ENCODE data around the gene ZNF281. TPM values are rescaled to one million over a fixed set of nuclear protein-coding genes. Genes with fewer than 3 reads are reported as not detected.

Gene ZNF281
- total RNA-seq, 1 donor from 2014 or later: 18.2 TPM

- H3K4me3 ChIP-seq: no peak overlapping the region
- TF ChIP-seq CTCF (IDR thresholded peaks at IDR 0.05): no peak
- H3K27me3 ChIP-seq (ENCODE audit: low read depth): no peaks in the 10 kb centered on the region
- H3K4me1 ChIP-seq: peaks cover 5% of the 10 kb centered on the region
- H3K36me3 ChIP-seq: no peaks in the 10 kb centered on the region
- DNase-seq (no peak), ATAC-seq (no peak)
- no peaks in the 10 kb centered on the region for H3K9me3 ChIP-seq
- intact Hi-C loops (cut with DNase I): no loop called here
- H3K27ac ChIP-seq: no peak overlapping the region
These were observed 9.3 kb downstream of the ZNF281 start for GRCh38 chr1:200400556-200400955.

GRCh38 chr1:200399860-200400259 is 10.0 kb downstream of the ZNF281 start:
- Histone ChIP-seq H3K27me3 (ENCODE audit: low read depth) (no peaks in the 10 kb centered on the region), H3K27ac (no peak overlapping the region), H3K4me3 (no peak overlapping the region), H3K36me3 (no peaks in the 10 kb centered on the region), H3K4me1 (no peaks in the 10 kb centered on the region), H3K9me3 (no peaks in the 10 kb centered on the region)
- DNase-seq: no peak
- no peak for ATAC-seq
- TF ChIP-seq CTCF (IDR thresholded peaks at IDR 0.05): no peak
- intact Hi-C loops (cut with DNase I): no loop called here

- Histone ChIP-seq H3K27ac (no peak overlapping the region), H3K4me1 (no peaks in the 10 kb centered on the region), H3K36me3 (no peaks in the 10 kb centered on the region), H3K4me3 (no peak overlapping the region), H3K9me3 (no peaks in the 10 kb centered on the region), H3K27me3 (ENCODE audit: low read depth) (no peaks in the 10 kb centered on the region)
- no peak for DNase-seq
- no peak for ATAC-seq
- no peak for TF ChIP-seq CTCF (IDR thresholded peaks at IDR 0.05)
- intact Hi-C loops (cut with DNase I): no loop called here
These were observed 11.5 kb downstream of the ZNF281 start for GRCh38 chr1:200398373-200398772.

- Histone ChIP-seq H3K9me3 (no peaks in the 10 kb centered on the region), H3K4me3 (no peak overlapping the region), H3K27me3 (ENCODE audit: low read depth) (no peaks in the 10 kb centered on the region), H3K36me3 (no peaks in the 10 kb centered on the region), H3K4me1 (no peaks in the 10 kb centered on the region), H3K27ac (no peak overlapping the region)
- intact Hi-C loops (cut with DNase I): no loop called here
- ATAC-seq (no peak), DNase-seq (no peak)
- TF ChIP-seq CTCF (IDR thresholded peaks at IDR 0.05): no peak
These were observed 17.1 kb downstream of the ZNF281 start for GRCh38 chr1:200392625-200393185.

GRCh38 chr1:200391747-200392146 is 18.1 kb downstream of the ZNF281 start:
- H3K4me3 ChIP-seq: no peak overlapping the region
- no peak for TF ChIP-seq CTCF (IDR thresholded peaks at IDR 0.05)
- DNase-seq (no peak), ATAC-seq (no peak)
- intact Hi-C loops (cut with DNase I): no loop called here
- H3K27ac ChIP-seq: no peak overlapping the region
- no peaks in the 10 kb centered on the region for H3K27me3 ChIP-seq (ENCODE audit: low read depth)
- H3K36me3 ChIP-seq: no peaks in the 10 kb centered on the region
- H3K4me1 ChIP-seq: no peaks in the 10 kb centered on the region
- H3K9me3 ChIP-seq: no peaks in the 10 kb centered on the region

- no peaks in the 10 kb centered on the region for H3K27me3 ChIP-seq (ENCODE audit: low read depth)
- DNase-seq (no peak), ATAC-seq (no peak)
- no peak overlapping the region for H3K27ac ChIP-seq
- no peaks in the 10 kb centered on the region for H3K4me1 ChIP-seq
- H3K4me3 ChIP-seq: no peak overlapping the region
- no peaks in the 10 kb centered on the region for H3K9me3 ChIP-seq
- TF ChIP-seq CTCF (IDR thresholded peaks at IDR 0.05): no peak
- intact Hi-C loops (cut with DNase I): no loop called here
- no peaks in the 10 kb centered on the region for H3K36me3 ChIP-seq
These were observed 21.0 kb downstream of the ZNF281 start for GRCh38 chr1:200388791-200389190.

Data from lower lobe of right lung (tissue), 2 donors.